Liver (tissue), 9 donors: ENCODE results near the gene TMEM61. TPM values are rescaled to one million over a fixed set of nuclear protein-coding genes. Genes with fewer than 3 reads are reported as not detected.

Source experiments
- DNase-seq: peaks from one replicate; pipeline ENCODE4 v3.0.0-alpha.2; 2017; ENCODE audit warnings: low spot score
- H3K27ac ChIP-seq, 2 donors: one replicate each; pipeline ENCODE4 v1.7.0; 2013; ENCODE audit warnings: inconsistent platforms in 2 of 2, low read length in 2 of 2, control low read depth in 1 of 2, low read depth in 1 of 2, mild to moderate bottlenecking in 1 of 2
- H3K27me3 ChIP-seq, 4 donors: one replicate each; pipeline versions ENCODE4 v1.6.1 to v1.7.0; 2013; ENCODE audit warnings: low read length in 3 of 4, inconsistent platforms in 1 of 4, mild to moderate bottlenecking in 1 of 4, moderate library complexity in 1 of 4; ENCODE audit not compliant: control insufficient read depth in 4 of 4, insufficient read depth in 4 of 4
- H3K36me3 ChIP-seq, 4 donors: one replicate each; pipeline versions ENCODE4 v1.6.1 to v1.7.0; 2013; ENCODE audit warnings: low read length in 3 of 4, mild to moderate bottlenecking in 3 of 4, low read depth in 1 of 4, moderate library complexity in 1 of 4; ENCODE audit not compliant: control insufficient read depth in 4 of 4, insufficient read depth in 3 of 4
- H3K4me1 ChIP-seq, 4 donors: one replicate each; pipeline versions ENCODE4 v1.6.1 to v1.7.0; 2013; ENCODE audit warnings: low read length in 3 of 4, mild to moderate bottlenecking in 3 of 4, moderate library complexity in 1 of 4; ENCODE audit not compliant: control insufficient read depth in 4 of 4, insufficient read depth in 4 of 4
- H3K4me3 ChIP-seq, 3 donors: one replicate each; pipeline versions ENCODE4 v1.6.1 to v1.7.0; 2013; ENCODE audit warnings: low read length in 3 of 3, control low read depth in 1 of 3, low read depth in 1 of 3, mild to moderate bottlenecking in 1 of 3
- H3K9ac ChIP-seq, 2 donors: one replicate each; pipeline ENCODE4 v1.7.0; 2013; ENCODE audit warnings: low read length in 2 of 2, mild to moderate bottlenecking in 2 of 2, moderate library complexity in 2 of 2, control low read depth in 1 of 2, low read depth in 1 of 2
- H3K9me3 ChIP-seq, 4 donors: one replicate each; pipeline versions ENCODE4 v1.6.1 to v1.7.0; 2013; ENCODE audit warnings: low read length in 3 of 4; ENCODE audit not compliant: control insufficient read depth in 4 of 4
- CTCF ChIP-seq: fragments of 150-350 bp; IDR thresholded peaks from 2 replicates; pipeline ENCODE4 v1.5.1; 2017; ENCODE audit warnings: improper control_type of control experiment, low read depth, low read length; ENCODE audit not compliant: missing input control
- EGR1 ChIP-seq, 2 donors: IDR thresholded peaks; 2 replicates each; pipeline ENCODE4 v1.6.1; 2016 to 2018; ENCODE audit warnings: antibody characterized with exemption in 2 of 2, low read depth in 2 of 2
- FOXA1 ChIP-seq: IDR thresholded peaks from 2 replicates; pipeline ENCODE4 v1.6.1; 2016; ENCODE audit warnings: antibody characterized with exemption
- FOXA2 ChIP-seq: IDR thresholded peaks from 2 replicates; pipeline ENCODE4 v1.6.1; 2016; ENCODE audit warnings: antibody characterized with exemption
- HNF4A ChIP-seq, 2 donors: conservative IDR thresholded peaks; 2 replicates each; pipeline ENCODE4 v1.6.1; 2016; ENCODE audit warnings: antibody characterized with exemption in 2 of 2, mild to moderate bottlenecking in 2 of 2
- HNF4G ChIP-seq: IDR thresholded peaks from 2 replicates; pipeline ENCODE4 v1.6.1; 2016; ENCODE audit warnings: antibody characterized with exemption
- JUND ChIP-seq, 2 donors: IDR thresholded peaks; 2 replicates each; pipeline ENCODE4 v1.6.1; 2016; ENCODE audit warnings: antibody characterized with exemption in 2 of 2
- MAX ChIP-seq: IDR thresholded peaks from 2 replicates; pipeline ENCODE4 v1.6.1; 2016; ENCODE audit warnings: antibody characterized with exemption
- RAD21 ChIP-seq, 2 donors: IDR thresholded peaks; 2 replicates each; pipeline ENCODE4 v1.6.1; 2016; ENCODE audit warnings: antibody characterized with exemption in 2 of 2, mild to moderate bottlenecking in 2 of 2
- REST ChIP-seq: IDR thresholded peaks from 2 replicates; pipeline ENCODE4 v1.6.1; 2016; ENCODE audit warnings: antibody characterized with exemption, mild to moderate bottlenecking
- TAF1 ChIP-seq: conservative IDR thresholded peaks from 2 replicates; pipeline ENCODE4 v1.6.1; 2016; ENCODE audit warnings: antibody characterized with exemption, mild to moderate bottlenecking
- YY1 ChIP-seq: IDR thresholded peaks from 2 replicates; pipeline ENCODE4 v1.6.1; 2016; ENCODE audit warnings: antibody characterized with exemption, mild to moderate bottlenecking
- ZBTB33 ChIP-seq: IDR thresholded peaks from 2 replicates; pipeline ENCODE4 v1.6.1; 2016; ENCODE audit warnings: antibody characterized with exemption
- WGBS: extraction: QIAGEN DNeasy Blood & Tissue Kit; methylation state at CpG from one replicate; pipeline ENCODE4 v1.1.7; 2013; 5-methylcytosine and 5-hydroxymethylcytosine counted together
- polyA plus RNA-seq, 2 donors: library from polyadenylated mRNA; stranded (reverse) in 1 of 2; unstranded in 1 of 2; fragments of 200-250 nt in 1 of 2; fragments of >200 nt in 1 of 2; fragmentation: Nextera tagmentation in 1 of 2; extraction: Ambion mirVana in 1 of 2; gene quantifications; one replicate each; pipeline versions ENCODE4 v1.2.1 to v1.2.3, GENCODE V29; 2013 to 2015
- total RNA-seq, 2 donors: library from RNA; depleted of rRNA; stranded (reverse); fragments of >200 nt; gene quantifications; one replicate each; pipeline ENCODE4 v1.2.3, GENCODE V29; 2014
- donor health status: healthy.
- donor health status: healthy.
- donor health status: healthy.
- donor health status: healthy.
- donor health status: healthy.

The TMEM61 gene
- total and polyA plus RNA-seq, 4 donors, result not detected

GRCh38 chr1:54984131-54984842, 3.9 kb downstream of the TMEM61 start (continued):
- TF ChIP-seq YY1, result no peak
- TF ChIP-seq RAD21 (IDR thresholded peaks at IDR 0.05), result no peak
- TF ChIP-seq CTCF, result no peak
- no peak for TF ChIP-seq MAX
- no peak for TF ChIP-seq HNF4A (conservative IDR thresholded peaks at IDR 0.05)
- TF ChIP-seq FOXA1, result no peak
- TF ChIP-seq EGR1 (IDR thresholded peaks at IDR 0.05; ENCODE audit: low read depth in 2 of 2), result no peak

- Histone ChIP-seq H3K4me1 (peaks cover 0 to 4% (median 1%) of the 10 kb centered on the region in 4 donors), H3K27ac (no peak overlapping the region), H3K36me3 (no peaks in the 10 kb centered on the region), H3K9ac (no peak overlapping the region), H3K9me3 (no peaks in the 10 kb centered on the region), H3K4me3 (no peak overlapping the region), H3K27me3 (no peaks in the 10 kb centered on the region)
- 89% methylated on average over 5 of the region's 5 CpGs for WGBS
- DNase-seq, result no peak
- TF ChIP-seq ZBTB33 (no peak), EGR1 (IDR thresholded peaks at IDR 0.05; ENCODE audit: low read depth in 2 of 2) (no peak), FOXA1 (no peak), HNF4A (conservative IDR thresholded peaks at IDR 0.05) (no peak), TAF1 (no peak), REST (no peak), YY1 (no peak), FOXA2 (no peak)
Measured at GRCh38 chr1:54985556-54985955, 5.1 kb downstream of the TMEM61 start.

- WGBS, result 91% methylated on average over 15 of the region's 15 CpGs
- Histone ChIP-seq H3K36me3 (no peaks in the 10 kb centered on the region), H3K27ac (no peak overlapping the region), H3K27me3 (no peaks in the 10 kb centered on the region), H3K4me1 (no peaks in the 10 kb centered on the region), H3K9ac (no peak overlapping the region), H3K9me3 (no peaks in the 10 kb centered on the region), H3K4me3 (no peak overlapping the region)
- no peak for DNase-seq
- TF ChIP-seq HNF4G (no peak), JUND (IDR thresholded peaks at IDR 0.05) (no peak), EGR1 (IDR thresholded peaks at IDR 0.05; ENCODE audit: low read depth in 2 of 2) (no peak), HNF4A (conservative IDR thresholded peaks at IDR 0.05) (no peak)
Measured at GRCh38 chr1:54986025-54986424, 5.6 kb downstream of the TMEM61 start.
